ENCODE results near the gene VSIG4. TPM values are rescaled to one million over a fixed set of nuclear protein-coding genes. Genes with fewer than 3 reads are reported as not detected.

The VSIG4 gene
- total RNA-seq, 2 experiments from 2014 or later: not detected

Other genes starting within 250 kb of the VSIG4 start
- not detected for gene HEPH, start 124.2 kb upstream of the VSIG4 start, total RNA-seq

All from activated CD8-positive, alpha-beta memory T cell treated with anti-CD3 and anti-CD28 coated beads, Interleukin-2, amount 10 ng/mL, durations not matched to agents 7 days and 5 days (primary cell).